ENCODE results near the gene DCLK3.

DCLK3 gene

GRCh38 chr3:36764704-36765038 lies 318 bp upstream of the DCLK3 start:
- no peak for DNase-seq (ENCODE audit: low spot score)

- DNase-seq (ENCODE audit: low spot score), result no peak
Measured at GRCh38 chr3:36762918-36763849, 1.2 kb downstream of the DCLK3 start.

GRCh38 chr3:36761779-36762178 lies 2.6 kb downstream of the DCLK3 start:
- DNase-seq (ENCODE audit: low spot score), result no peak

GRCh38 chr3:36756269-36756668 lies 8.1 kb downstream of the DCLK3 start:
- no peak for DNase-seq (ENCODE audit: low spot score)

GRCh38 chr3:36751326-36751725 lies 13.0 kb downstream of the DCLK3 start:
- no peak for DNase-seq (ENCODE audit: low spot score)

- no peak for DNase-seq (ENCODE audit: low spot score)
Measured at GRCh38 chr3:36750737-36751136, 13.6 kb downstream of the DCLK3 start.

GRCh38 chr3:36744763-36745162 lies 19.6 kb downstream of the DCLK3 start:
- DNase-seq (ENCODE audit: low spot score), result no peak

GRCh38 chr3:36743826-36744225 lies 20.5 kb downstream of the DCLK3 start:
- no peak for DNase-seq (ENCODE audit: low spot score)

GRCh38 chr3:36741285-36741684 lies 23.1 kb downstream of the DCLK3 start:
- DNase-seq (ENCODE audit: low spot score), result no peak

- no peak for DNase-seq (ENCODE audit: low spot score)
Measured at GRCh38 chr3:36740787-36741186, 23.6 kb downstream of the DCLK3 start.

- no peak for DNase-seq (ENCODE audit: low spot score)
Measured at GRCh38 chr3:36738702-36739101, 25.7 kb downstream of the DCLK3 start.

GRCh38 chr3:36736301-36736700 lies 28.1 kb downstream of the DCLK3 start:
- no peak for DNase-seq (ENCODE audit: low spot score)

- DNase-seq (ENCODE audit: low spot score), result no peak
Measured at GRCh38 chr3:36734742-36735141, 29.6 kb downstream of the DCLK3 start.

- DNase-seq (ENCODE audit: low spot score), result no peak
Measured at GRCh38 chr3:36733723-36734122, 30.6 kb downstream of the DCLK3 start.

- DNase-seq (ENCODE audit: low spot score), result no peak
Measured at GRCh38 chr3:36733162-36733696, 31.1 kb downstream of the DCLK3 start.

GRCh38 chr3:36730966-36731365 lies 33.4 kb downstream of the DCLK3 start:
- no peak for DNase-seq (ENCODE audit: low spot score)

- peak; percentile 49 for DNase-seq (ENCODE audit: low spot score)
Measured at GRCh38 chr3:36729204-36730056, 34.9 kb downstream of the DCLK3 start.

- DNase-seq (ENCODE audit: low spot score), result no peak
Measured at GRCh38 chr3:36714343-36715086, 49.8 kb downstream of the DCLK3 start.

- no peak for DNase-seq (ENCODE audit: low spot score)
Measured at GRCh38 chr3:36713904-36714303, 50.4 kb downstream of the DCLK3 start.

- DNase-seq (ENCODE audit: low spot score), result no peak
Measured at GRCh38 chr3:36710606-36711005, 53.7 kb downstream of the DCLK3 start.

GRCh38 chr3:36709826-36710365 lies 54.5 kb downstream of the DCLK3 start:
- no peak for DNase-seq (ENCODE audit: low spot score)

- no peak for DNase-seq (ENCODE audit: low spot score)
Measured at GRCh38 chr3:36709281-36709680, 55.1 kb downstream of the DCLK3 start.

All from AG08396 (cell line).